Activated CD4-positive, CD25-positive, alpha-beta regulatory T cell treated with anti-CD3 and anti-CD28 coated beads, Interleukin-2, amount 50 U/mL, for 16 hours (primary cell): ENCODE results near the gene ASTN1.

Experiments used
- DNase-seq: peaks from one replicate; pipeline ENCODE4 v3.0.0-alpha.2; 2020; ENCODE audit warnings: low read depth, low spot score

ASTN1 gene

DNA sequence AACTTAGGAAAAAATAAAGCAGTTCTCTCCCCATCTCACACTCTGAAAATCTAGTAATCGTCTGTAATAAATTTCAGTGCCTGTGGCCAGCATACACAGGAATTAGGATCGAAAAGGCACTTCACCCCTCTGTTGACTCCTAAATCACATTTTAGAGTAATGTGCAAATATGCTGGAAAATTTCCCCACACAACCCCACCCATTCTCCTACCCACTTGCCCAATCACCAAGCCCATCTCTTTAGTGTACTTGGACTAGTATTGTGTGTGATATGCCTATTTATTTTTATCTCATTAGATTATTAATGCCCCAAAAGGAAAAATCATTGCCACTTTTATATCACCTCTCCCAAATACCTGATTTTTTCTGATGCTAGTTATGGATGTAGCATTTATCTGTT, 323.3 kb downstream of the ASTN1 start:
- no peak for DNase-seq

DNA sequence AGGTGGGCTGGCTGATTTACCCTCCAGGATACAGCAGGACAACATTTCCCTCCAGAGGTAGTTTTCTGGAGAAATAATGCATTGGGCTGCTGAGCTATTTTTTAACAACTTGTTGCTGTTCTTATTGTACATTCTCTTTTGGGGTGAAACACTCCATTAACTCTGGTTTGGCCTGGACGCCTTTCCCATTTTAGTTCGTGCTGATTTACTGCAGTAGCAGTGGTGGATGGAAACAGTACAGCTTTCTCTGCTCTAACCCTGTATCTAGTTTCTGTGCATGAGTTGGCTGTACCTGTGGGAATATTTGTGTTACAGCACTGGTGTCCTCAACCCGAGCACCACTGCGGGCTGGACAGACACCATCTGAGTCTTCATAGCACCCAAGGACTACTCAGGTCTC, 325.3 kb downstream of the ASTN1 start:
- DNase-seq = no peak

DNA sequence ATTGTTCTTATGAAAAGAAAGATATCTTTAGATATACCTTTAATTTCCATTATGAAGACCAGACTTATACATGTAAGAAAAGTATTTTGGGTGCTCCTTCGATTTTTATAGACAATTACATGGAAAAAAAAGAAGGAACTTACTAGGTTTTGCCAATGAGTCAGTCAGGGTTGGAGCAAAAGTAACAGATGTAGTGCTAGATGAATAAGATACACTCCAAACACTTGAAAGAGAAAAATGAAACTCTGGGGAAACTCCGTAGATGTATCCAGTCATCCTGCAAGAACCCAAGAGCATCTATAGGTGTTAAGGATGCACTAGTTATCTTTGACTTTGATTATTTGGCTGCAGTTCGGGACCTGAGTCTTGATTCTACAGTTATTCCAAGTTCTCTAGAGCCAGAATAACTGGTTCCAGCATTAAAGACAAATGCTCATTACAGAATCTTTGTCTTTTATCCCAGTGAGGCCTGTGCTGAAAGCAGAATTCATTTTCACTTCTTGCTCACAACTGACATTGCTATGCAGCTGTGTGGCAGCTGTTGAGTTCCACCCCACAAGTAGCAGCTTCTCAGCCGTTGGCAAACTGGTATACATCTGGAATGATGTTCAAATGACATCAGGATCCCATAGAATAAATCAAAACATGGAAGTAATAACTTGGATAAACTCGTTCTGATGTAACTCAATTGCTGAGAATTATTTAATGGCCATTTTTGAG, 326.1 kb downstream of the ASTN1 start:
- no peak for DNase-seq

DNA sequence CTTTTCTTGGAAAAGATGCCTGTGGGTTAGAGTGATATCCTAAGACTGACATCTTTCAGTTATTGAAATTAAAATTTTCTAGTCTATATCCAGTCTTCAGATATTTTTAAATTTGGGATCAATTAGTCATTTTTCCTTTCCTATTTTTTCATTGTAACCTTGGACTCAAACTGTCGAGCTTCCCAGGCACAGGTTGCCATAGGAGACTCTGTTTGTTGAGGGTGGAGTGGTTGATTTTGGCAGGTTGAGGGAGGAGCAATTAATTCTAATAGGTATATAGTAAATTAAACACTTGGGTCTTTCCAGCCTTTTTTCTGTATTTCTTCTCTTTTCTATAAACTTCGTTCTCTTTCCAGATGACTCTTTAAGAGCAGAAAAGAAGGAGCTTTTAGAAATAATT, 326.8 kb downstream of the ASTN1 start:
- DNase-seq = no peak

DNA sequence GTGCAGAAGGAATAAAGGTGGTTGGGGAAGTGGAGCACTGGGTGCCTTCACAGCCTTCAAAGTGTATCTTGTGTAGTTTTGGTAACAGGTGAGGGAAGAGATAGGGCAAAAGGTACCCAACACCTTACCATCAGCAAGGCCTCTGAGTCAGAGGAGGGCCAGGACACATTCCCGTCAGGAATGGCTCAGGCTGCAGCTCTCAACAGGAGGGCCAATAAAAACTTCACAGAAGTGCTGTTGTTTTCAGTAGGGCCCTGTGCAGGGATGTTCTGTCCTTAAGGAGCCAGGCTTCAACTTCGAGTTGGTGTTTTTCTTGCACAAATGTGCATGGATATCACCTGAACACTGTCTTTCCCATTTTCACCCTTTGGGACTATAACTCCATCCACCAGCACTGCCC, 333.4 kb downstream of the ASTN1 start:
- no peak for DNase-seq

DNA sequence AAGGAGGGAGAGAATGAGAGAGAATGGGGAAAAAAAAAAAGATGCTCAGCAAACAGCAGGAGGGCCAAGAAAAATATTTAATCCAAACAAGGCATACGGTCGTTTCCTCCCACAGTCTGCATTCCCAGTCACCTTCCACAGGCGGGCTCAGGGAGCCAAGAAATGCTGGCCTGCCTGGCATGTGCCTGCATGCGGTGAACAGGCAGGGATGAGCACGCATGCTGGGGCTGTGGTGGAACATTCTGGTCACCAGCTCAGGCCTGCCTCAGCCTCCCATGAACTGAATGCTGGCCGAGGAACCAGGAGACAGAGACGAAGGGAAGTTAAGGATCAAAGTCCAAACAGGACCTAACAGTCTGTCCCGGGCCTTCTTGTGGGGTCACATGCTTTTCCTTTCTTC, 335.3 kb downstream of the ASTN1 start:
- no peak for DNase-seq

DNA sequence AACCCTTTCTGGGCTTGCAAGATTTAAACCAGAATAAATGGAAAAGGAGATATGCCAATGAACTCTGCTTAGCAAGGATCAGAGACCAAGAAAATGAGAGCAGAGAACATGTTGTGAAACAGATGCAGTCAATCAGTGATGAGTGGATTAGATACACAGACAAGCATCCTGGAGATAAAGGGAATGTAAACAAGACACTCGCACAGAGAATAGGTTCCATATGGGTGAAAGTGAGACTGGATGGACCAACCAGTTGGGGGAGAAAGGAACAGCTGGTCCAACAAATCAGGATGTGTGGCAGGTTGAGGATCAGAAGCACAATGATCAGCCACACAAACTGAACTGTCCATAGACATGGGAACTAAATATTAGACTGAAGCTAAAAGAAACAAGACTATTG, 338.2 kb downstream of the ASTN1 start:
- DNase-seq = no peak

DNA sequence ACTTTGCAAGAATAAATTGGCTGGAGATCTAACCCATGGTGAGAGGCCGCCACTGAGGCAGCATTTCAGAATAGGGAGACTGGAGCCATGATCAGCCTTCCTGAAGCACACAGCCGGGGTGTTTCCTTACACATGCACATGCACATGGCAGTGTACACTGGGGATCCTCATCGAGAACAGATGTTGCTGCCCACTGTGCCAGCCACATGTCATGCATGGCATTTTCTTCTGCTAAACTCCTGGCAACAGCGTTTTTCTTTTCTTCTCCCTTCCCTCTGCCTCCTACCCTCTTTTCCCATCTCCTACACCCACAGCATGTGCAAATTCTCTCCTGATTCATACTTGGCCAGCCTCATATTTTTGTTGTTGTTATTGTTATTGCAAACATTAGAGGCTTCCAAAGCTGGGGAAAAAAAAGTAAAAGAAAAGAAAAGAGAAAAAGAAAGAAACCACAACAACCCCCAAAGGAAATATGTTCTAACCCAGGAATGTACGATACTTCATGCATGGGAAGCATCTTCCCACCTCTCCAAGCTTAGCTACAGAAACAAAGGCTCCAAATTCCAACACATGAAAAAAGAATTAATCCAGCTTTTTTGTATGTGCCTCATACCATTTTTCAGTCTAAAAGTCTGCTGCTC, 344.0 kb downstream of the ASTN1 start:
- DNase-seq = no peak

DNA sequence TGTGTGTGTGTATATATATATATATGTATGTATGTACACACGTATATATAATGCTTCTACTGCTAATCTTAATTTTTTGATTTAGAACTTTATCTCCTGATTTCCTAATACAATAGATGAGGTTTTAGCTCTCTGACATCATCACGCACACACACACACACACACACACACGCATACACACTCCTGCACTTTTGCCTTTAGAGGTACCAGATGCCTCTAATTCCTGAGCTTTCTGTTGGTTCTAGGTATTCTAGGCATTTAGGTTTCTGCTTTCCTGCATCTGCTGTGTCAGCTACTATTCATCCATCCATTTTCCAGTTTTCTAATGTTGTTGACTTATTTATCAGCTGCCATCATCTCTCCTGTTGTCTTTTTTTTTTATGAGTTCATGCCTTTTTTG, 348.3 kb downstream of the ASTN1 start:
- DNase-seq = no peak

DNA sequence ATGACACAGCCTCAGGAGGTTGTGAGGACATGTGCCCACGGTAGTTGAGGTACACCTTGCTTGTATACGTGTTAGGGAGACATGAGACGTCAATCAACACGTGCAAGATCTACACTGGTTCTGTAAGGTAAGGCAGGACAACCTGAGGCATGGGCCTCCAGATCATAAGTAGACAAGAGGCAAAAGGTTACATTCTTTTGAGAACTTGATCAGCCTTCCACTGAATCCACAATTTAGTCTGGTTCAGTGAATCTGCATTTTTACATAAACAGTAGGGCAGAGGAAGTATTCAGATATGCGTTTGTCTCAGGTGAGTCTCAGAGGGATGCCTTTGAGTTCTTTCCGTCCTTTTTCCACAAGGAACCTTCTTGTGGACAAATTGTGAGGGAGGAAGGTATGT, 348.9 kb downstream of the ASTN1 start:
- DNase-seq = no peak

DNA sequence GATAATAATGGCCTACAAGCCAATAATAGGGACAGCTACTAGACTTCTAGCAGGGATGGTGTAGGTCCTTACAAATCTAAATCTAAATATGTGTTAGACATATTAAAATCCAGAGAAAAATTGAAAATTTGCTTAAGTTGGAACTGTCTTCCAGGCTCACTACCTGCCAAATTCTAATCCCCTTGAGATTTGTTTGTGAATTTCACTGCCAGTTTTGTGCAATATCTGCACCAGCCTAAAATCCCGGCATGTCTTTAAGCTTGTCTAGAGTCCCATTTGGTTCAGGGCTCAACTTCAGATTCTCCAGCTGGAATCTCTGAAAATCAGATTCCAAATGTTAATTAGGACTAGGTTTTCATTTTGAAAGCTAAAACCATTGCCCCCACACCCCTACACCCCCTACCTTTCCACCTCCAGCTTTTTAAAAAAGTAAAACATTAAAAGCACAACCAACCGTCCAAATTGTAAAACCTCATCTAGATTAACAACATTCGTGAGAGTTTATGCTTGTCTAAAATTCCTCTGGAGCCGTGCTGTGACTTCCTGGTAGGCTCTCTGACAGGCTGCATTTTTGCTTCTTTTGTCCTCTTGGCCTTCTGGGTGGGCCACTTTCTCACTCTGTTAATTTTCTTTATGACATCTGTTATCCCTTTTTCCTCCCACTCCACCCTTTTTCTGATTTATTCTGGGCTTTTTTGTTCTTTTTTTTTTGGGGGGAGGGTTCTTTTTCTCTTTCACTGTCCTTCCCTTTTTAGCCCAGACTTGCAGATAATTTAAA, 352.8 kb downstream of the ASTN1 start:
- no peak for DNase-seq

DNA sequence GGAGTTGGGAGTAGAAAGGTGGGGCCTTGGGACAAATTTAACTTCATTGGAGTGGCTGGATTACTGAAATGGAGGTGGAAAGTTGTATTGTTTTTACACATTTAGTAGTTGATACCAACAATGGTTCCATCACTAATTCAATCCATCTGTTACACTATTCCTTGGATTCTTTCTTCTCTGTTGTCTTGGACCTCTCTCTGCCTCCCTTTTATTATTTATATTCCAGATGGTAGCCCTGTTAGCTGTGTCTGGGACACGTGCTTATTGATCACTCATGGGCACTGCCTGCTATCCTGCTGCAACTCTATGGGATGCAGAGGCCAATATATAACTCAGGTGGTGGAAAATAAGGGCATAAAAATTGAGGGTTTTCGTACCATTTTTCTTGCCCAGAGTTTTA, 355.2 kb downstream of the ASTN1 start:
- DNase-seq = no peak
